HFFc6 (cell line): Measurements from ENCODE around the gene HOXA13. TPM values are rescaled to one million over a fixed set of nuclear protein-coding genes. Genes with fewer than 3 reads are reported as not detected.

Experiments used
- DNase-seq: peaks from one replicate; pipeline ENCODE4 v3.0.0-alpha.2; 2018
- H3K27ac Mint-ChIP-seq: 2 replicates; pipeline ENCODE4 v1.8.0; 2020; ENCODE audit warnings: mild to moderate bottlenecking, mixed read lengths
- H3K27me3 Mint-ChIP-seq: 2 replicates; pipeline ENCODE4 v1.8.0; 2021; ENCODE audit warnings: mild to moderate bottlenecking, moderate library complexity, mixed read lengths; ENCODE audit not compliant: insufficient read depth
- H3K36me3 Mint-ChIP-seq: 2 replicates; pipeline ENCODE4 v1.8.0; 2021; ENCODE audit warnings: low read depth, mixed read lengths
- H3K4me1 Mint-ChIP-seq: 2 replicates; pipeline ENCODE4 v1.8.0; 2020; ENCODE audit warnings: low read depth, mixed read lengths
- H3K4me3 Mint-ChIP-seq: 2 replicates; pipeline ENCODE4 v1.8.0; 2020; ENCODE audit warnings: mild to moderate bottlenecking, moderate library complexity, mixed read lengths
- H3K9me3 Mint-ChIP-seq: 2 replicates; pipeline ENCODE4 v1.8.0; 2020; ENCODE audit warnings: mild to moderate bottlenecking, mixed read lengths
- CTCF ChIP-seq: fragments of 200-600 bp; sonication (generic); IDR thresholded peaks from 2 replicates; pipeline ENCODE4 v1.5.0; 2021; ENCODE audit warnings: antibody characterized with exemption, mild to moderate bottlenecking
- total RNA-seq, 6 experiments: library from RNA; stranded (reverse); fragmentation: NEBNext Ultra II Directional; extraction: Animal tissue kit (Norgen Biotek cat#: 25700); gene quantifications; 2 replicates in 1 of 6; 3 replicates in 5 of 6; pipeline ENCODE4 v1.2.3, GENCODE V29; 2021

Gene HOXA13
- total RNA-seq, 6 experiments from 2014 or later, result 11.1 to 16.0 (median 13.1) TPM

DNA sequence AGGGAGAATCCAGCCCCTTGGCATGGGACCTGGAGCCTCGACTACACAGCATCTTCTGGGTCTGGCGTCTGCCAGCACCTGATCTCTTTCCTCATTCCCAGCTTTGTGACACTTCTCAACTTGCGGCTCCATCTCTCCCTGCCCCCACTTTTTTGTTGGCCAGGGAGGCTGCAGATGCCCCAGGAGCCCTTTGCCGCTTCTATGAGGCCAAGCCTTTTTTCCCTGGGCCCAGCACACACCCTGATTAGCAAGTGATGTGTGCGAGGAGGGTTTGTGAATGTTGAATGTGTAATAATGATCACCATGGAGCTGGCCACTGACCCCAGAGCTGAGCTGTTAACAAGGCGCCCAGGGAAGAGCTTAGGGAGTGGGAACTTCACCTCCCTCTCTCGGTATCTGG is 47.1 kb upstream of the HOXA13 start:
- H3K36me3 Mint-ChIP-seq, result no peaks in the 10 kb centered on the region
- H3K27me3 Mint-ChIP-seq, result peaks cover 83% of the 10 kb centered on the region
- H3K4me1 Mint-ChIP-seq, result peaks cover 5% of the 10 kb centered on the region
- no peak overlapping the region for H3K4me3 Mint-ChIP-seq
- H3K27ac Mint-ChIP-seq, result no peak overlapping the region
- no peak for DNase-seq
- H3K9me3 Mint-ChIP-seq, result peaks cover 7% of the 10 kb centered on the region; the same call in 1 of the 2 replicates
- no peak for TF ChIP-seq CTCF

- no peak for TF ChIP-seq CTCF
- no peak for DNase-seq
- no peaks in the 10 kb centered on the region for H3K36me3 Mint-ChIP-seq
Measured at GRCh38 chr7:27245798-27246691, 46.2 kb upstream of the HOXA13 start.

DNA sequence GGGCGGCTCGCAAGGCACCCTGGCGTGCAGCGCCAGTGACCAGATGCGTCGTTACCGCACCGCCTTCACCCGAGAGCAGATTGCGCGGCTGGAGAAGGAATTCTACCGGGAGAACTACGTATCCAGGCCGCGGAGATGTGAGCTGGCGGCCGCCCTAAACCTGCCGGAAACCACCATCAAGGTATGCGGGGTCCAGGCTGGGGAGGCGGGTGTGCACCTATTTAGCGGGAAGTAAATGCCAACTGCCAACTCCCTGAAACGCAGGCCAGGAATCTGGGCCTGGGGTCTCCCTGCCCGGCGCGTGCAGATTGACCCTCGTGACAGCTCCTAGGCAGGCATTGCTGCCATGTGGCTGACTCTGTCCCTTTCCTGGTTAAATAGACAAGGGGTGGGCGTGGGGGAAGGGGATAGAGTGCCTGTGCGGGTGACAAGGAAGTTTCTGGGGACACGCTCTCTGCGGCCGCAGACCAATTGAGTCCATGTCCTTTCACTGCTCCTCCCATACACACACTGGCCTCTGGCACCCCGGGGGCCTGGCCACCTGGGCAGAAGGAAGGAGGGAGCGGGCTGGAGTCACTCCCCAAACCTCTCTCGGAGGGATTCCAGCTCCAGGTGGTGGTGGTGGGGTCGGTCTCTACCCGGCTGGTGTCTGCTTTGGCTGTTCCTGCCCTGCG is 45.4 kb upstream of the HOXA13 start:
- Mint-ChIP-seq H3K36me3 (no peaks in the 10 kb centered on the region), H3K4me3 (no peak overlapping the region), H3K27ac (no peak overlapping the region), H3K27me3 (peaks cover 88% of the 10 kb centered on the region), H3K4me1 (peaks cover 5% of the 10 kb centered on the region), H3K9me3 (peaks cover 4% of the 10 kb centered on the region; the same call in 1 of the 2 replicates)
- no peak for TF ChIP-seq CTCF
- DNase-seq, result no peak

More at GRCh38 chr7:27245798-27246691, 46.2 kb upstream of the HOXA13 start:
- Mint-ChIP-seq H3K27ac (no peak overlapping the region), H3K9me3 (peaks cover 5% of the 10 kb centered on the region; the same call in 1 of the 2 replicates), H3K27me3 (peaks cover 87% of the 10 kb centered on the region), H3K4me1 (peaks cover 5% of the 10 kb centered on the region), H3K4me3 (no peak overlapping the region)

GRCh38 chr7:27244488-27245123 is 44.7 kb upstream of the HOXA13 start:
- Mint-ChIP-seq H3K4me3 (no peak overlapping the region), H3K27me3 (peaks cover 87% of the 10 kb centered on the region), H3K9me3 (no peaks in the 10 kb centered on the region; the same call in 1 of the 2 replicates), H3K27ac (no peak overlapping the region), H3K36me3 (no peaks in the 10 kb centered on the region), H3K4me1 (peaks cover 5% of the 10 kb centered on the region)
- no peak for TF ChIP-seq CTCF
- DNase-seq, result no peak

DNA sequence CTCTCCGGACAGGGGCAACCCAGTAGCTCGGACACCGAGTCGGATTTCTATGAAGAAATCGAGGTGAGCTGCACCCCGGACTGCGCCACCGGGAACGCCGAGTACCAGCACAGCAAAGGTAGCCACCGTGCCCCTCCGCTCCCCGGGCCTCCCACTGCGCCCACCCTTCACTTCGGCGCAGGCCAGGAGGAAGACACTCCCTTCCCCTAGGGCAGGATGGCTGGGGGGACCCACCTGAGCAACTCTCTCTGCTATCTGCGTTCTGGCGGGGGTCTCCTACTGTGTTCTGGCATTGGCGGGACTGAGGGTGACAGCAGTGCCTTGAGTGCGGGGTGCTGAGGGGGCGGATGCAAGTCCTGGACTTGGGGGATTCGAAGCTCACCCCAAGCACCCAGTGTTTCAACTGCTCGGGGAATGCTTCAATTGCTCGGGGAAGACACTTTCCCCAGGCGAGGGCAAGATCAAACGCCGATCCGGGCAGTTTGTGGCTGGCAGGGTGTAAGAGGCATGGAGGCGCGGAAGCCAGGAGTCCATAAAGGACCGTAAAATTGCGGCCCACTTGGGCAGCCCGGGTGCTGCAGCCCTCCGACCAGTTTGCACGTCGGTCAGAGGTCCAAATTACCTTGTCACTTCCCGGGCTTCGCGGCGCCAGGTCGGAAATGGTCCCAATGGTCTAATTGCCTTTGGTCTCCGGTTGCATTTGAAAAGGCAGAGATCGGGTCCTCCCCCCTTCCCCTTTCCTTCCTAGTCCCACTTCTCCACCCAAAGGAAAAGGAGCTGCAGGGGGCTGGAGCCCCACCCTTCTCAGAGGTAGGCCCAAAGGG is 43.7 kb upstream of the HOXA13 start:
- Mint-ChIP-seq H3K27me3 (peaks cover 82% of the 10 kb centered on the region), H3K36me3 (no peaks in the 10 kb centered on the region), H3K27ac (no peak overlapping the region), H3K9me3 (no peaks in the 10 kb centered on the region; the same call in 1 of the 2 replicates), H3K4me3 (no peak overlapping the region), H3K4me1 (peaks cover 5% of the 10 kb centered on the region)
- TF ChIP-seq CTCF, result no peak
- DNase-seq, result no peak
